OCI-LY7 (cell line): ENCODE data around the gene ASPHD2. TPM values are rescaled to one million over a fixed set of nuclear protein-coding genes. Genes with fewer than 3 reads are reported as not detected.

Experiments used
- BruUV-seq: library from RNA; stranded (reverse); fragments of 400-500 nt; replicated peaks from 2 replicates; lab custom pipeline; 2021; lab: Mats Ljungman, UMichigan
- CTCF ChIA-PET: fragments of 300-600 bp; sonication (Branson Sonifier 250); formaldehyde crosslinking; loops from one replicate; lab custom pipeline; 2022; ENCODE audit warnings: antibody characterized with exemption; ENCODE audit not compliant: unreplicated experiment; lab: Charles Lee
- POLR2A ChIA-PET: fragments of 300-600 bp; sonication (Branson Sonifier 250); formaldehyde crosslinking; loops from one replicate; lab custom pipeline; 2022; ENCODE audit warnings: antibody characterized with exemption; lab: Charles Lee
- DNase-seq: peaks from one replicate; pipeline ENCODE4 v3.0.0-alpha.2; 2015; ENCODE audit warnings: low spot score
- H2AFZ ChIP-seq: fragments of 200-600 bp; sonication (generic), shearing (Covaris generic); 2 replicates; pipeline ENCODE4 v1.6.1; 2014; ENCODE audit warnings: mild to moderate bottlenecking, antibody characterized with exemption, low read length, moderate library complexity
- H3K27ac ChIP-seq: fragments of 200-600 bp; sonication (generic); 2 replicates; pipeline ENCODE4 v1.5.1; 2014; ENCODE audit warnings: mixed run types, low read depth, mild to moderate bottlenecking, moderate library complexity, low read length, inconsistent platforms; ENCODE audit not compliant: poor library complexity, severe bottlenecking
- H3K36me3 ChIP-seq: fragments of 200-600 bp; sonication (generic); 2 replicates; pipeline ENCODE4 v1.6.1; 2014; ENCODE audit warnings: mild to moderate bottlenecking, antibody characterized with exemption, low read length, moderate library complexity, mixed read lengths; ENCODE audit not compliant: insufficient read depth
- H3K4me1 ChIP-seq: fragments of 200-600 bp; sonication (generic); 2 replicates; pipeline ENCODE4 v1.5.1; 2014; ENCODE audit warnings: mild to moderate bottlenecking, low read length; ENCODE audit not compliant: insufficient read depth, poor library complexity, severe bottlenecking
- H3K4me2 ChIP-seq: fragments of 200-600 bp; sonication (generic); 2 replicates; pipeline ENCODE4 v1.6.1; 2014; ENCODE audit warnings: mild to moderate bottlenecking, low read length
- H3K4me3 ChIP-seq: fragments of 200-600 bp; sonication (generic); 2 replicates; pipeline ENCODE4 v1.5.1; 2014; ENCODE audit warnings: mild to moderate bottlenecking, low read depth, low read length; ENCODE audit not compliant: poor library complexity, severe bottlenecking
- H3K79me2 ChIP-seq: fragments of 200-600 bp; sonication (generic); 2 replicates; pipeline ENCODE4 v1.6.1; 2016; ENCODE audit warnings: low read depth, mild to moderate bottlenecking, low read length, moderate library complexity, mixed read lengths; ENCODE audit not compliant: insufficient read depth
- H3K9me2 ChIP-seq: fragments of 200-600 bp; sonication (generic); 2 replicates; pipeline ENCODE4 v1.6.1; 2016; ENCODE audit warnings: mild to moderate bottlenecking, low read length, mixed read lengths; ENCODE audit not compliant: insufficient read depth
- H3K9me3 ChIP-seq: fragments of 200-600 bp; sonication (generic); 2 replicates; pipeline ENCODE4 v1.6.1; 2014; ENCODE audit warnings: mild to moderate bottlenecking, mixed run types, low read length, mixed read lengths
- H4K20me1 ChIP-seq: fragments of 200-600 bp; sonication (generic); 2 replicates; pipeline ENCODE4 v1.6.1; 2014; ENCODE audit warnings: mild to moderate bottlenecking, antibody characterized with exemption, low read length, moderate library complexity, mixed read lengths; ENCODE audit not compliant: insufficient read depth
- CTCF ChIP-seq: fragments of 200-600 bp; sonication (generic); conservative IDR thresholded peaks from 2 replicates; pipeline ENCODE4 v1.5.1; 2014; ENCODE audit warnings: mild to moderate bottlenecking, antibody characterized with exemption, low read length, moderate library complexity, mixed read lengths
- EZH2phosphoT487 ChIP-seq: fragments of 200-600 bp; sonication (generic); IDR thresholded peaks from 2 replicates; pipeline ENCODE4 v1.6.1; 2018; ENCODE audit warnings: low read depth, borderline replicate concordance, mild to moderate bottlenecking, mixed run types, antibody characterized with exemption, low read length, moderate library complexity, mixed read lengths
- intact Hi-C: fragments of 100-400 bp; cut with micrococcal nuclease; formaldehyde crosslinking; loops from one replicate; pipeline ENCODE4 v1.10.0; 2022; ENCODE audit not compliant: unreplicated experiment
- total RNA-seq, 2 experiments: library from RNA; depleted of rRNA in 1 of 2; stranded (reverse); fragments of >200 nt in 1 of 2; shearing (Covaris generic) in 1 of 2; gene quantifications; 2 replicates each; pipeline ENCODE4 v1.2.3, GENCODE V29; 2014 to 2022

ASPHD2 gene
- total RNA-seq, 2 experiments from 2014 or later = 5.5 to 6.5 TPM

- H2AFZ ChIP-seq = no peak overlapping the region
- BruUV-seq = no TSS peak
- peaks cover 21% of the 10 kb centered on the region for H4K20me1 ChIP-seq
- H3K79me2 ChIP-seq = peaks cover 23% of the 10 kb centered on the region
- CTCF ChIA-PET = no interaction called here
- H3K4me3 ChIP-seq = no peak overlapping the region
- H3K36me3 ChIP-seq = peaks cover 99% of the 10 kb centered on the region
- POLR2A ChIA-PET = no interaction called here
- no peak overlapping the region for H3K27ac ChIP-seq
- no peaks in the 10 kb centered on the region for H3K4me1 ChIP-seq
- no peaks in the 10 kb centered on the region for H3K9me2 ChIP-seq
- intact Hi-C loops = no loop called here
- TF ChIP-seq EZH2phosphoT487 (no peak), CTCF (no peak)
- H3K4me2 ChIP-seq = no peak overlapping the region
- DNase-seq = no peak
- no peaks in the 10 kb centered on the region for H3K9me3 ChIP-seq
These were observed 35.3 kb downstream of the ASPHD2 start for GRCh38 chr22:26464312-26464711.

GRCh38 chr22:26466196-26466595 is 37.1 kb downstream of the ASPHD2 start:
- CTCF ChIA-PET = no interaction called here
- no peak for DNase-seq
- no peak overlapping the region for H2AFZ ChIP-seq
- POLR2A ChIA-PET = no interaction called here
- no peaks in the 10 kb centered on the region for H3K9me3 ChIP-seq
- H3K79me2 ChIP-seq = peaks cover 4% of the 10 kb centered on the region
- H3K36me3 ChIP-seq = peaks cover 97% of the 10 kb centered on the region
- intact Hi-C loops = no loop called here
- H3K4me3 ChIP-seq = no peak overlapping the region
- H3K4me1 ChIP-seq = no peaks in the 10 kb centered on the region
- no TSS peak for BruUV-seq
- no peak overlapping the region for H3K4me2 ChIP-seq
- no peak overlapping the region for H3K27ac ChIP-seq
- H3K9me2 ChIP-seq = no peaks in the 10 kb centered on the region
- TF ChIP-seq CTCF = no peak
- TF ChIP-seq EZH2phosphoT487 = no peak
- H4K20me1 ChIP-seq = peaks cover 8% of the 10 kb centered on the region; the same call in 1 of the 2 replicates

DNA sequence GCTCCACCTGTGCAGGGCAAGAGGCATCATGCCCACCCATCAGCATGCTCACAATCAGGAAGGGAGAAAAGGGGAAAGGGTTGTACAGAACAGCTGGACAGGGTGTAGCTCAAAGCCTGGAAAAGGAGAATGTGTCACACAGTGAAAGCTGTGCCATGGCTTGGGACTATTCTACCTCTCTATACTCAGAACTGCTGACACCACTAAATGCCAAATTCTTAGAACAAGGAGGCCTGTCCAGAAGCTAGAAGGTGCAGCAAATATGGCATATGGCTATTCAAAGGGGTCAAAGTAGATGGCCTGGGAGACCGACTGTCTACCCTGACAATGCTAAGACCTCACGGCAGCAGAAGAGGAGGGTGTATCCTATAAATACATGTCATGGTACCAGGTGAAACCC is 41.7 kb downstream of the ASPHD2 start:
- H3K27ac ChIP-seq = no peak overlapping the region
- CTCF ChIA-PET = no interaction called here
- peaks cover 19% of the 10 kb centered on the region for H3K79me2 ChIP-seq
- no peak overlapping the region for H3K4me2 ChIP-seq
- no peaks in the 10 kb centered on the region for H3K9me2 ChIP-seq
- BruUV-seq = no TSS peak
- no peaks in the 10 kb centered on the region for H3K9me3 ChIP-seq
- 0 out of 2 replicates have a peak, but pooled peaks cover 6% of the 10 kb centered on the region for H4K20me1 ChIP-seq
- POLR2A ChIA-PET = no interaction called here
- peaks cover 4% of the 10 kb centered on the region for H3K4me1 ChIP-seq
- H3K36me3 ChIP-seq = peaks cover 96% of the 10 kb centered on the region
- intact Hi-C loops = no loop called here
- DNase-seq = no peak
- H3K4me3 ChIP-seq = no peak overlapping the region
- TF ChIP-seq CTCF = no peak
- no peak for TF ChIP-seq EZH2phosphoT487
- H2AFZ ChIP-seq = no peak overlapping the region
